Vagina (tissue), 2 donors: Measurements from ENCODE around the gene PKIG. TPM values are rescaled to one million over a fixed set of nuclear protein-coding genes. Genes with fewer than 3 reads are reported as not detected.
"Not testable (repeated sequence)": the region's sequence is repeated elsewhere in the genome, so short reads cannot be mapped to it uniquely, and the experiment has no call there.

Experiments used
- DNase-seq, 2 donors: peaks; one replicate each; pipeline ENCODE4 v3.0.0-alpha.2; 2017; ENCODE audit errors: extremely low spot score in 2 of 2
- H3K27ac ChIP-seq: fragments of 200-600 bp; sonication (generic); one replicate; pipeline ENCODE4 v1.5.1; 2019
- H3K27me3 ChIP-seq: fragments of 200-600 bp; sonication (generic); one replicate; pipeline ENCODE4 v1.5.1; 2019
- H3K36me3 ChIP-seq, 2 donors: fragments of 200-600 bp; sonication (generic); one replicate each; pipeline ENCODE4 v1.5.1; 2017 to 2019
- H3K4me1 ChIP-seq: fragments of 200-600 bp; sonication (generic); one replicate; pipeline ENCODE4 v1.5.1; 2019
- H3K4me3 ChIP-seq, 2 donors: fragments of 200-600 bp; sonication (generic); 1 replicate in 1 of 2; 2 replicates in 1 of 2; pipeline ENCODE4 v1.5.1; 2016 to 2019
- H3K9me3 ChIP-seq: fragments of 200-600 bp; sonication (generic); one replicate; pipeline ENCODE4 v1.5.1; 2019
- CTCF ChIP-seq, 3 experiments: fragments of 450-650 bp in 2 of 3; fragments of 200-600 bp in 1 of 3; sonication (generic) in 1 of 3; IDR thresholded peaks; one replicate each; pipeline ENCODE4 v1.5.1; 2017 to 2019; ENCODE audit warnings: antibody characterized with exemption in 3 of 3, mild to moderate bottlenecking in 2 of 3, moderate library complexity in 2 of 3
- POLR2A ChIP-seq, 2 donors: fragments of 450-650 bp; IDR thresholded peaks; one replicate each; pipeline ENCODE4 v1.6.1; 2017; ENCODE audit warnings: antibody characterized with exemption in 2 of 2, mild to moderate bottlenecking in 2 of 2, moderate library complexity in 2 of 2
- POLR2AphosphoS5 ChIP-seq, 2 donors: sonication (generic); formaldehyde crosslinking; IDR thresholded peaks; one replicate each; pipeline ENCODE4 v1.9.0; 2017; ENCODE audit warnings: antibody characterized with exemption in 2 of 2, mild to moderate bottlenecking in 2 of 2, low read depth in 1 of 2; ENCODE audit not compliant: insufficient read depth in 1 of 2
- intact Hi-C: fragments of 100-400 bp; cut with DNase I; formaldehyde crosslinking; loops from one replicate; pipeline ENCODE4 v1.15.1; 2023
- total RNA-seq: library from RNA; depleted of rRNA; stranded (reverse); fragments of >200 nt; gene quantifications from one replicate; pipeline ENCODE4 v1.2.3, GENCODE V29; 2016

The PKIG gene
- total RNA-seq, 1 donor from 2014 or later: 146 TPM

- TF ChIP-seq CTCF (IDR thresholded peaks at IDR 0.05): no peak
- no peak for TF ChIP-seq POLR2AphosphoS5 (IDR thresholded peaks at IDR 0.05; ENCODE audit: insufficient read depth in 1 of 2, low read depth in 1 of 2)
- no peak for TF ChIP-seq POLR2A (IDR thresholded peaks at IDR 0.05)
- Histone ChIP-seq H3K4me1 (peaks cover 7% of the 10 kb centered on the region), H3K27ac (no peak overlapping the region), H3K9me3 (no peaks in the 10 kb centered on the region), H3K27me3 (no peaks in the 10 kb centered on the region), H3K36me3 (no peaks in the 10 kb centered on the region), H3K4me3 (no peak overlapping the region)
- intact Hi-C loops: no loop called here
- DNase-seq: no peak
Observed at GRCh38 chr20:44559302-44559701, 23.1 kb upstream of the PKIG start.

- no peak for DNase-seq
- Histone ChIP-seq H3K27me3 (no peaks in the 10 kb centered on the region), H3K4me3 (no peak overlapping the region), H3K27ac (no peak overlapping the region), H3K9me3 (no peaks in the 10 kb centered on the region), H3K4me1 (peaks cover 7% of the 10 kb centered on the region), H3K36me3 (no peaks in the 10 kb centered on the region)
- TF ChIP-seq POLR2A (IDR thresholded peaks at IDR 0.05) (no peak), POLR2AphosphoS5 (IDR thresholded peaks at IDR 0.05; ENCODE audit: insufficient read depth in 1 of 2, low read depth in 1 of 2) (no peak), CTCF (IDR thresholded peaks at IDR 0.05) (no peak)
- intact Hi-C loops: no loop called here
Observed at GRCh38 chr20:44560229-44560628, 22.1 kb upstream of the PKIG start.

GRCh38 chr20:44560818-44561217 is 21.6 kb upstream of the PKIG start:
- DNase-seq, H3K4me1 ChIP-seq, H3K9me3 ChIP-seq, H3K4me3 ChIP-seq, H3K27me3 ChIP-seq, H3K27ac ChIP-seq, intact Hi-C loops, H3K36me3 ChIP-seq: not testable (repeated sequence)

- H3K4me3 ChIP-seq: no peak overlapping the region
- no peaks in the 10 kb centered on the region for H3K9me3 ChIP-seq
- H3K27me3 ChIP-seq: no peaks in the 10 kb centered on the region
- peaks cover 7% of the 10 kb centered on the region for H3K4me1 ChIP-seq
- no peak for TF ChIP-seq POLR2A (IDR thresholded peaks at IDR 0.05)
- DNase-seq: no peak
- intact Hi-C loops: no loop called here
- H3K36me3 ChIP-seq: no peaks in the 10 kb centered on the region
- no peak overlapping the region for H3K27ac ChIP-seq
Observed at GRCh38 chr20:44561876-44562275, 20.5 kb upstream of the PKIG start.

- no peak for DNase-seq
- Histone ChIP-seq H3K9me3 (no peaks in the 10 kb centered on the region), H3K27ac (no peak overlapping the region), H3K4me3 (no peak overlapping the region), H3K27me3 (no peaks in the 10 kb centered on the region), H3K4me1 (peaks cover 7% of the 10 kb centered on the region), H3K36me3 (no peaks in the 10 kb centered on the region)
- intact Hi-C loops: no loop called here
- TF ChIP-seq POLR2AphosphoS5 (IDR thresholded peaks at IDR 0.05; ENCODE audit: insufficient read depth in 1 of 2, low read depth in 1 of 2) (no peak), CTCF (IDR thresholded peaks at IDR 0.05) (no peak), POLR2A (IDR thresholded peaks at IDR 0.05) (no peak)
Observed at GRCh38 chr20:44566018-44566417, 16.4 kb upstream of the PKIG start.

- no peak overlapping the region for H3K4me3 ChIP-seq
Observed at GRCh38 chr20:44566811-44567210, 15.6 kb upstream of the PKIG start.

More at GRCh38 chr20:44566811-44567210, 15.6 kb upstream of the PKIG start:
- DNase-seq: no peak
- no peak for TF ChIP-seq CTCF (IDR thresholded peaks at IDR 0.05)
- TF ChIP-seq POLR2AphosphoS5 (IDR thresholded peaks at IDR 0.05; ENCODE audit: insufficient read depth in 1 of 2, low read depth in 1 of 2): no peak
- no peak for TF ChIP-seq POLR2A (IDR thresholded peaks at IDR 0.05)
- Histone ChIP-seq H3K27ac (no peak overlapping the region), H3K36me3 (no peaks in the 10 kb centered on the region), H3K9me3 (no peaks in the 10 kb centered on the region), H3K27me3 (no peaks in the 10 kb centered on the region), H3K4me1 (peaks cover 12% of the 10 kb centered on the region)
- intact Hi-C loops: no loop called here
